Measurements from ENCODE around the gene CTNND1.

DNA sequence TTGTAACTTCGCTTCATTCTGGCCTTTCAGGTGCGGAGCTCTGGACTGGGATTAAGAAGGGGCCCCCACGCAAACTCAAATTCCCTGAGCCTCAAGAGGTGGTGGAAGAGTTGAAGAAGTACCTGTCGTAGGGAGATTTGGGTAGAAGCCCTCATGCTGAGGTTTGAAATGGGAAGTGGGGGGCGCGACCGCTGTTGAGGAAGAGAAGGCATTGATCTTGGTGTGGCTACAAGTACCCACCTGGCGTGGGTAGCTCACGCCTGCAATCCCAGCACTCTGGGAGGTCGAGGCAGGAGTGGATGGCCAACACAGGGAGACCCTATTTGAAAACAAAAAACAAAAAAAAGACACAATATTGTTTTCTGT lies 19.5 kb upstream of the CTNND1 start:
- no peak for TF ChIP-seq TARDBP (IDR thresholded peaks at IDR 0.05; ENCODE audit: borderline replicate concordance)
- no peak for TF ChIP-seq ASH2L (IDR thresholded peaks at IDR 0.05; ENCODE audit: borderline replicate concordance, low read depth)
- TF ChIP-seq FOXM1 (IDR thresholded peaks at IDR 0.05; ENCODE audit: low read depth, low read length): 0 out of 2 replicates have a peak, but pooled peaks have one; percentile 2

All from GM12878 (cell line).